ENCODE data around the gene PPP2R3A. TPM values are rescaled to one million over a fixed set of nuclear protein-coding genes. Genes with fewer than 3 reads are reported as not detected.

The PPP2R3A gene
- total RNA-seq, 1 donor from 2014 or later: 19.3 TPM

DNA sequence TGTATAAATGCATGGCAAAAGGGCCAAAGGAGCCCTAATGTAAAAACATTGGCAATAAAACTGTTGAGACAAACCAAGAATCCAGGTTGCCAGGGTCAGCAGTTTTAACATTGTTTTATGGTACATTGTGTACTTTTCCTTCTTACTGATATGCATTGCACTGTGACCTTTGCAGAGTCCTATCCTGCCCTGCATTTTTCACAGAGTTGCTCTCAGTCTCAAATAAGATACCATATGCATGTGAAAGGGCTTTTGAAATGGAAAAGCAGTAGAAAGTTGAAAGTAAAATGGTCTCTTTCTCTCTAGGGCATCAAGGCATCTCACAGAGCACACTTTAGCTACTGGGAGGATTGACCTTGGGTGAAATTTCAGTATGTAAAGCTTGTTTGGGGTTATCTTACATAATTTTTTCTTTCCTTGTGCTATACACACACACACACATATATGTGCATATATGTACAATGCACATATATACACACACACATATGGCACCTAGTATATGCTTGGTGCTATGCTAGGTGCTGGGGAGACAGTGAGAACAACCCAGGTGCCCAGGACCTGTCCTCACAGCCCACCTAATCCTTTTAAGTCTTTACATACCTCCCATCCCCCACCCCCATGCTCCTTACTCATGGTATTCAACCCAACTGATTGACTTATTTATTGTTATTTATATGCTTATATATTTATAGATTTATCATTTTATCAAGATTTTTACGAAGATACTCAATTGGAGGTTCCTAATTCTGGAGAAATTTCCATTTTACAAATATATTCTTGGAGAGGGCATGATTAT lies 1.2 kb upstream of the PPP2R3A start:
- no peak for DNase-seq (ENCODE audit: low spot score)
- H3K4me3 Mint-ChIP-seq (ENCODE audit: unreplicated experiment): peak overlapping the region; percentile 89
- no peak for TF ChIP-seq CTCF (IDR thresholded peaks at IDR 0.05; ENCODE audit: unreplicated experiment)
- peak overlapping the region; percentile 68 for H3K27ac Mint-ChIP-seq (ENCODE audit: unreplicated experiment)
- peaks cover 10% of the 10 kb centered on the region for H3K27me3 Mint-ChIP-seq (ENCODE audit: unreplicated experiment)
- H3K9me3 Mint-ChIP-seq (ENCODE audit: unreplicated experiment): no peaks in the 10 kb centered on the region
- H3K36me3 Mint-ChIP-seq (ENCODE audit: low read depth, unreplicated experiment): peaks cover 9% of the 10 kb centered on the region
- peaks cover 20% of the 10 kb centered on the region for H3K4me1 Mint-ChIP-seq (ENCODE audit: unreplicated experiment)

- no peaks in the 10 kb centered on the region for H3K9me3 Mint-ChIP-seq (ENCODE audit: unreplicated experiment)
- no peak for TF ChIP-seq CTCF (IDR thresholded peaks at IDR 0.05; ENCODE audit: unreplicated experiment)
- peak overlapping the region; percentile 68 for H3K27ac Mint-ChIP-seq (ENCODE audit: unreplicated experiment)
- peaks cover 12% of the 10 kb centered on the region for H3K36me3 Mint-ChIP-seq (ENCODE audit: low read depth, unreplicated experiment)
- peak overlapping the region; percentile 89 for H3K4me3 Mint-ChIP-seq (ENCODE audit: unreplicated experiment)
- peaks cover 10% of the 10 kb centered on the region for H3K27me3 Mint-ChIP-seq (ENCODE audit: unreplicated experiment)
- DNase-seq (ENCODE audit: low spot score): no peak
- peaks cover 24% of the 10 kb centered on the region for H3K4me1 Mint-ChIP-seq (ENCODE audit: unreplicated experiment)
Observed at GRCh38 chr3:135965129-135965505, 411 bp upstream of the PPP2R3A start.

GRCh38 chr3:135966271-135966961 lies 888 bp downstream of the PPP2R3A start:
- Mint-ChIP-seq H3K4me3 (ENCODE audit: unreplicated experiment) (peak overlapping the region; percentile 94), H3K36me3 (ENCODE audit: low read depth, unreplicated experiment) (peaks cover 14% of the 10 kb centered on the region), H3K27ac (ENCODE audit: unreplicated experiment) (peak overlapping the region; percentile 87), H3K27me3 (ENCODE audit: unreplicated experiment) (peaks cover 10% of the 10 kb centered on the region), H3K4me1 (ENCODE audit: unreplicated experiment) (peaks cover 32% of the 10 kb centered on the region), H3K9me3 (ENCODE audit: unreplicated experiment) (no peaks in the 10 kb centered on the region)
- peak; percentile 66 for DNase-seq (ENCODE audit: low spot score)
- no peak for TF ChIP-seq CTCF (IDR thresholded peaks at IDR 0.05; ENCODE audit: unreplicated experiment)

GRCh38 chr3:135966962-135967274 lies 1.4 kb downstream of the PPP2R3A start:
- TF ChIP-seq CTCF (IDR thresholded peaks at IDR 0.05; ENCODE audit: unreplicated experiment): no peak
- Mint-ChIP-seq H3K4me1 (ENCODE audit: unreplicated experiment) (peaks cover 32% of the 10 kb centered on the region), H3K4me3 (ENCODE audit: unreplicated experiment) (peak overlapping the region; percentile 94), H3K27me3 (ENCODE audit: unreplicated experiment) (peaks cover 10% of the 10 kb centered on the region), H3K27ac (ENCODE audit: unreplicated experiment) (peak overlapping the region; percentile 87), H3K36me3 (ENCODE audit: low read depth, unreplicated experiment) (peaks cover 14% of the 10 kb centered on the region), H3K9me3 (ENCODE audit: unreplicated experiment) (no peaks in the 10 kb centered on the region)
- no peak for DNase-seq (ENCODE audit: low spot score)

DNA sequence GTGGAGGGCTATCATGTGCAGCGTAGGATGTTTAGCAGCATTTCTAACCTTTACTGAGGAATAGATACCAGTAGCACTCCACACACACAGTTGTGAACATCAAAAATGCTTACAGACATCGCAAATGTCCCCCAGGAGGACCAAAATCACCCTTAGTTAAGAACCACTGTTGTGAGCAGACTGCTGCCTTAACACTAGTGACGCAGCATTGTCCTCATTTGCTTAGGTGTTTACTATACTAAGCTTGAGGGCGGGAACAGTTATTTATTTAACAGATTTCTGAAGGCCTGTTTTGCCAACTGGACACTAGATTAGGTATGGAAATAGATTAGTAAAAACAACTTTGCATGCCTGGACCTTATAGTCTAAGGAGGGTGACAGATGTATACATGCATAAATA lies 2.3 kb downstream of the PPP2R3A start:
- Mint-ChIP-seq H3K9me3 (ENCODE audit: unreplicated experiment) (no peaks in the 10 kb centered on the region), H3K4me1 (ENCODE audit: unreplicated experiment) (peaks cover 32% of the 10 kb centered on the region), H3K27ac (ENCODE audit: unreplicated experiment) (no peak overlapping the region), H3K4me3 (ENCODE audit: unreplicated experiment) (peak overlapping the region; percentile 94), H3K27me3 (ENCODE audit: unreplicated experiment) (peaks cover 10% of the 10 kb centered on the region), H3K36me3 (ENCODE audit: low read depth, unreplicated experiment) (peaks cover 14% of the 10 kb centered on the region)
- no peak for DNase-seq (ENCODE audit: low spot score)
- TF ChIP-seq CTCF (IDR thresholded peaks at IDR 0.05; ENCODE audit: unreplicated experiment): no peak
